ENCODE results near the gene NGB. TPM values are rescaled to one million over a fixed set of nuclear protein-coding genes. Genes with fewer than 3 reads are reported as not detected.

Gene NGB
- total RNA-seq, 1 donor from 2014 or later: not detected

DNA sequence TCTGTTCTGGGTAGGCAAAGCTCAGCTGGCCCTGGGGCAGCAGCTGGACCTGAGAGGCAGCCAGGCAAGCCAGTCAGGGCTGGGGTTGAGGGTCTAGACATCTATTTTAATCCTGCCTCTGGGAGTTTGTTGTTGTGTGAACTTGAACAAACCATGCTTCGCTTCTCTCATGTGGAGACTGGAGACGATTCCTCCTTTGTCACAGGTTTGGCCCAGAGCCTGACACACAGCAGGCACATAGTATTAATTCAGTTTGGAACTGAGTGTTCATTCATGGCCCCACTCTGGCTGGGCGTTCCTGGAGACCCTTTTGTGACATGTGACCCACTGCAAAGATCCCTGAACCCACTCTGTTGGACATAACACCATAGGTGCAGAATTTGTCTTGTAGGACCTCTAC, 39.3 kb downstream of the NGB start:
- DNase-seq (ENCODE audit: low spot score): no peak

DNA sequence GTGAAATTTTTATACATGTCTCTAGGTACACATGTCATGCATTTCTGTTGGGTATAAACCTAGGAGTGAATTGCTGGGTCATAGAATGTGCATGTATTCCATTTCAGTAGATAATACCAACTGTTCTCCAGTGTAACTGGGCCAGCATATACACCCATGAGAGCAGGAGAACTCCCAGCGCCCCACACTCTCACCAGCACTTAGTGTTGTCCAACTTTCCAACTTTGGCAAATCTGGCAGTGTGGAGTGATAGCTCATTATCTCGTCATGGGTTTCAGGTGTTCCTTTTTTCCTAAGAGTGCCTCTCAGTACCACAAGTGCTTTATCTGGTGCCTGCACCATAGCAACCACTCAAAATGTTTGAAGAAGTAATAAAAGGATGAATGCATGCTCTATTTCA, 40.1 kb downstream of the NGB start:
- DNase-seq (ENCODE audit: low spot score): no peak

DNA sequence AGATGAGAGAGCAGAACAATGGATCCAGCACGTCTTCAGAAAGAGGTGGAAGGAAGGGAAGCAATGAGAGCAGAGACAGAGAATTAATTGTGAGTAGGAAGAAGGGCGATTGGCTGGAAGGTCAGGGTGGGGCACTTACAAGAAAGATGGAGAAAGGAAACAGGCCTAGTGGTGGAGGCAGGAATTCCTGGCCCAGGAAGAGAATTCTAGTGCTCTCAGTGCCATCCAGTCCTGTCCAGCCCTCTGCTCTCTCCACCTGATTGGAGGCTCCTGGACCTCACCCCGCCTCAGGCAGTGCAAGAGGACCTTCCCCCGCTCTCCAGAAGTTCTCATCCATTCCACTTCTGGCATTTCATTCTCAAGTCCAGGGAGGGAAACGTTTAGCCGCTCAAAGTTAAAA, 43.0 kb downstream of the NGB start:
- no peak for DNase-seq (ENCODE audit: low spot score)

DNA sequence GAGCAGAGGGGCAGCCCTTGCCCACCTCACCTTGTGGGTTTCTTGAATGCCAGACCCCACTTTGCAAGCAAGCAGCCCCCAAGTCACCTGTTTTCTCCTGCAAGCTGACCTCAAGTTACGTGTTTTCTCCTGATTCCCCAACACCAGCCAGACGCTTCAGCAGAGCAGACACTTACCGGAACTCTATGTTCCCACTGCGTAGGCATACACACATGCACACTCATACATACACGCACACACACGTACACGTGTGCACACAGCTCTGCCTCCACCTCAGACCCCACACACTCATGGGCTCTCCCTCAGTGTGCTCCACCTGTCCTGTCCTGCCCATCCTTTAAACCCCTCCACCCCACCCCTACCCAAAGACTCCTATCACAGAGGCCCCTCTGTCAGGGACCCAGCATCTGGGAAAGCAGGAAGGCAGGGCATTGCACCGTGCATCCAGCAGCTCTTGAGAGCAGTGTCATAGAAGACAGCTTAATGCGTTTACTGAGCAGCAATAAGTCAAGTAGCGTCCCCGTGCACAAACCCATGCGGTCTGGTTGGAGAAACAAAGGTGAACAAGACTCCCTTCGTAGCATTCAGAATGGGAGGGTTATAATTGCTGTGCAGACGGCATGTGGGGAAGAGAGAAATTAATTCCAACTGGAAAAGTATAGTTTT, 45.0 kb downstream of the NGB start:
- DNase-seq (ENCODE audit: low spot score): no peak

DNA sequence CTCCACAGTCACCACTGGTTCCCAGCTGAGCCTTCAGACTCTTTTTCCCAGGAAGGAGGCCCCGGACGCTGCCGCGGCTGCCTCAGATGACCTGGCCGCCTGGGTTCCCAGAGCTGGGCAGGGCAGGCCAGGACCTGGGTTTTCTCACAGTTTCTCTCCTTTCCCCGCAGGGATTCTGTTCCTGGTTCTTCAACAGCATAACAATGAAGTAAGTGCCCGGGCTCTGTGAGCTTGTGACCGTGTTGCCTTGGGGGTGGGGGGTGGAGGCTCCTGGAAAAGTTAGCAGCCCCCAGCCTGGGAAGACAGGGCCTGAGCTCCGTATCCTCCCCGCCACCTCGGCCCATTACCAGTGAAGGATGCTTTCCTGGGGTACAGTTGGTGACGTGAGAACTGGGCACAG, 45.8 kb downstream of the NGB start:
- DNase-seq (ENCODE audit: low spot score): no peak

DNA sequence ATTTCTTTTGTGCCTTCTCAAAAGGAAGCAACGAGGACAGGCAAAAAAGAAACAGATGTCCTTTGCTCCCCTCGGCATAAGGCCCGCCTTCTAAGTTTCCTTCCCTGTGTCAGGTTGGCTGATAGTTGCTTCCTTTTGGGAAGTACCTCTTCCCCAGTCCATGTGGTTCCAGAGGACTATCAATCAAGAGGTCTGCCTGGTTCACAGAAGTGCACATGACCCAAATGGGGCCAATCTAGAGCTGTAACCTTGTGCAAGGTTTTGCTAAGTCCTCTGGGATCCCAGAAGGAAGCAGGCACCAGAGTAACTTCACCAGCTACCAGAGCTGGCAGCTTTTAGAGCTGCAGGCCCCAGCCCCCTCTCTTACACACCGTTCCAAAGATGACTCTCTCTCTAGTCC, 46.8 kb downstream of the NGB start:
- no peak for DNase-seq (ENCODE audit: low spot score)

DNA sequence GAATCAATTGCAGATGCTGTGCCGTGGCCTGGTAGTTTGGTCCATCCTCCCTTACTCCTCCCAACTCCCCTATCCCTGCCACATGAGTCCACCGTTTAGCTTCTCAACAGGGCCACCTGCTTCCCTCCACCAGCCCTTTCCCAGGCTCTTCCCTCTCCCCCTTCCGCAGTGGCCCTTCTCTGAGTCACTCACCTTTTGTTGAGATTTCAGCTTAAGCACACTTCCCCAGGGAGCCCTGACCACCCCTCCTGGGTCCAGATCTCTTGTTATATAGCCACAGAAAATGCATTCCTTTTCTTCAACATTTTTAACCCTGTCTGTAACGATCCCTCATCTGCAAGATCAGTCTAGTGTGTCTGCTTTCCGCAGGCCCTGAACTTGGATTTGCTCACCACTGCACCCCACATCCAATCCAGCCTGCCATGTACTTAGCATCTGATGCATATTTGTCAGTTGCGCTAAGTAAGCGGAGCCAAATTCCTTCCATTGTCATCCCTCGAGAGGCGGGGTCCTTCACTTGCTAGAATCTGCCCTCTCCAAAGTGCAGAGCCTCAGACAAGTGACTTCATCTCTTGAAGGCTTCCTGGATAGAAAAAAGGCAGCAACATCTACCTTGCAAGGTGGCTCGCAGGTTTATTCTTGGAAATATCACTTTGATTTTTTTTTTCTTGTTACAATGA, 48.3 kb downstream of the NGB start:
- no peak for DNase-seq (ENCODE audit: low spot score)

DNA sequence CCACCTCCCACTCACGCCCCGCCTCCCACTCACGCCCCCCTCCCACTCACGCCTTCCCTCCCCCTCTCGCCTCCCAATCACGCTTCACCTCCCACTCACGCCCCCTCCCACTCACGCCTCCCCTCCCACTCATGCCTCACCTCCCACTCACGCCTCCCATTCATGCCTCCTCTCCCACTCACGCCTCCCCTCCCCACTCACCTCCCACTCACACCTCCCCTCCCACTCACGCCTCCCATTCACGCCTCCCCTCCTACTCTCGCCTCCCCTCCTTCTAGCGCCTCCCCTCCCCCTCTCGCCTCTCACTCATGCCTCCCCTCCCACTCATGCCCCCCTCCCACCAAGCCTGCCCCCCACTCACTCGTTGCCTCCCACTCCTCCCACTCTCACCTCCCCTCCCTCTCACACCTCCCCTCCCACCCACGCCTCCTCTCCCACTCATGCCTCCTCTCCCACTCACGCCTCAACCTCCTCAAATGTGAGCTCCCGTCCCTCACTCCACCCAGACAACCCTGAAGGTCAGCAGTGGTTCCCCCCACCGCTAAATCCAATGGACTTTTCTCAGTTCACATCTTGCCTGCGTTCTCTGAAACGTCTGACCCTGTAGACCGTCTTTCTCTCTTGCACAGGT, 49.6 kb downstream of the NGB start:
- no peak for DNase-seq (ENCODE audit: low spot score)

DNA sequence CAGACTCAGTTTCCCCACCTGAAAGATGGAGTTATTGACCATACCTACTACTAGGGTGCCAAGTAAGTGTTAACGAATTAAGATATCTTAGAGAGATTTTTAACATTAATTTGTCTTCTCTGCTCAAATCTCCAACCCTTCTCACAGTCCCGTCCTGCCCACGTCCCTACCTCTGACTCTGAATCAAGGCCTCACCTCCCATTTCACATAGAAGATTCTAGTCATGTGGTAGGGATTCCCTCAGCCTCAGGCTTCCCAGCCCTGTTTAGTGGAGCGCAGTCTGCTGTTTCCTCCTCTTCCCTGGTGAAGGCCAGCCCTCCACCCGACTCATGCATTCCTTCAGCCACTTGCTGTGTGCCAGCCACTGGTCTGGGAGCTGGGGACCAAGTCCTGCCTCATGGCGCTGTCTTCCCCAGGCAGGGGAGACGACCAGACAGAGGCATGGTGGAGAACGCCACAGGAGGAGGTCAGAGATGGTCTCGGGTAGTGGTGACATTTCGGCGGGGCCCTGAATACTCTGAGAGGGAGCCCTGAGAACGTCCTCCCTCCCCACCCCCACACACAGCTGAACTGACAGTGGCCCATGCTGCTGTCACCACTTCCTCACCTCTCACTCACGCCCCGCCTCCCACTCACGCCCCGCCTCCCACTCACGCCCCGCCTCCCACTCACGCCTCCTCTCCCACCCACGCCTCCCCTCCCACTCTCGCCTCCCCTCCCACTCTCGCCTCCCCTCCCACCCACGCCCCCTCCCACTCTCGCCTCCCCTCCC, 50.6 kb downstream of the NGB start:
- no peak for DNase-seq (ENCODE audit: low spot score)

DNA sequence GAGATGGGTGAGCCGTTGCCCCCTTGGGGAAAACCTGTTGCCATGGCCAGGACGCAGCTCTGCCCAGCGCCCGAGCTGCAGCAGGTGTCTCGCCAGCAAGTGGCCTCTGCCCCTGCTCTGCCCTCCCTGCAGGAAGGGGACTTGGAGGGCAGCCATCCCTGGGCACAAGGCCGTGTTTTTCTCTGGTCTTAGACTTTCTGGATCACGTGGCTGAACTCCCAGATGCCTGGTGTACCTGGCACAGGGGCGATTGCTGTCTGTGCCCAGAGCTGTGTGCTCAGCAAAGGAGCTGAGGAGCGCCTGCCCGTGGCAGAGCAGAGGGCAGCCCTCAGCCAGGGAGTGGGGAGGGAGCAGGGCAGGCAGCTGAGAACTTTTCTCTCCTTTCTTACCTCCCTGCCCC, 51.4 kb downstream of the NGB start:
- DNase-seq (ENCODE audit: low spot score): no peak

DNA sequence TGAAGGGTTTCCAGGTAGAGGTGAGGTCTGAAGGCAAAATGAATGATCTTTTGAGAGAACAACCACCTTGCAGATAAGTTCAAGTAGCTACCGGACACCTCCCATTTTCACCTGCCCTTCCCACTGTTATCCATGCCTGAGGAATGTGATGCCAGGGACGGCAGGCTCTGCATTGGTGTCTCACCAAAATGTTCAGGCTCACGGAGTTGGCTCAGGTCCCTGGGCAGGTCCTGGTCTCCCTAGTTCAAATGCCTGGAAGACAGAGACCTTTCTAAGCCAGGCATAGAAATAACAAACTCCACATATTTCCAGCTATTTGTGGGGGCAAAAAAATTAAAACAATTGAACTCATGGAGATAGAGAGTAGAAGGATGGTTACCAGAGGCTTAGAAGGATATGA, 53.5 kb downstream of the NGB start:
- no peak for DNase-seq (ENCODE audit: low spot score)

Other genes with a start within 250 kb of the NGB start
- 77.2 TPM for gene IRF2BPL, start 242.5 kb downstream of the NGB start, total RNA-seq
- 39.5 TPM for gene CIPC, start 172.9 kb downstream of the NGB start, total RNA-seq
- not detected for gene ZDHHC22, start 129.4 kb downstream of the NGB start, total RNA-seq
- gene TMEM63C, start 89.4 kb downstream of the NGB start, total RNA-seq: 0.55 TPM
- gene POMT2, start 49.7 kb upstream of the NGB start, total RNA-seq: 37.6 TPM
- 29.4 TPM for gene GSTZ1, start 49.8 kb upstream of the NGB start, total RNA-seq
- 13.3 TPM for gene TMED8, start 105.9 kb upstream of the NGB start, total RNA-seq
- gene SAMD15, start 106.2 kb upstream of the NGB start, total RNA-seq: 1.8 TPM
- 1.7 TPM for gene NOXRED1, start 152.3 kb upstream of the NGB start, total RNA-seq
- 18.2 TPM for gene VIPAS39, start 186.4 kb upstream of the NGB start, total RNA-seq
- gene AHSA1, start 186.9 kb upstream of the NGB start, total RNA-seq: 131 TPM
- 3.5 TPM for gene ISM2, start 227.6 kb upstream of the NGB start, total RNA-seq